Measurements from ENCODE around the gene PTPN12.

PTPN12 gene

DNA sequence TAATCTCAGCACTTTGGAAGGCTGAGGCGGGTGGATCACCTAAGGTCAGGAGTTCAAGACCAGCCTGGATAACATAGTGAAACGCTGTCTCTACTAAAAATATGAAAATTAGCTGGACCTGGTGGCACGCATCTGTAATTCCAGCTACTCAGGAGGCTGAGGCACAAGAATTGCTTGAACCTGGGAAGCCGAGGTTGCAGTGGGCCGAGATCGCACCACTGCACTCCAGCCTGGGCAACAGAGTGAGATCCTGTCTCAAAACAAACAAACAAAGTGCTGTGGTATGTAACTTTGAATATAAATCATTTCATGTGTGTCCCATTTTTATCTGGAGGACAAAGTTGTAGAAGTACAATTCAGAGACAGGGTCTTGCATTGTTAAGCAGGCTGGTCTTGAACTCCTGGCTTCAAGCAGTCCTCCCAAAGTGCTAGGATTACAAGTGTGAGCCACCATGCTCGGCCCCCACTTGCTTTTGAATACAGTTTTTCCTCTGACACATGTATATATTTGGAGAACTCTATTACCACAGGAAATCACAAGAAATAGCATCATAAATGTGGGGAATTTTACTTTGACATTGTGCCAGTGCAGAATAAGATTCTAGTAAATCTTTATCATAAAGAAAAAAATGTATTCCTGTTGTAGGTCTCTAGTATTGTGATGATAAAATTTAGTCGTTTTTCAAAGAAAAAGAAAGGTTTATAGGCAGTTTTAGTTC, 32.6 kb downstream of the PTPN12 start:
- Mint-ChIP-seq H3K27ac (no peak overlapping the region), H3K36me3 (ENCODE audit: low read depth) (peaks cover 51% of the 10 kb centered on the region)

GRCh38 chr7:77570330-77571011, 33.4 kb downstream of the PTPN12 start:
- DNase-seq: no peak
- Mint-ChIP-seq H3K4me3 (no peak overlapping the region), H3K4me1 (peaks cover 11% of the 10 kb centered on the region), H3K27ac (no peak overlapping the region), H3K9me3 (no peaks in the 10 kb centered on the region), H3K36me3 (ENCODE audit: low read depth) (peaks cover 49% of the 10 kb centered on the region), H3K27me3 (ENCODE audit: low read depth, poor library complexity) (no peaks in the 10 kb centered on the region)
- TF ChIP-seq, protein P1, sequence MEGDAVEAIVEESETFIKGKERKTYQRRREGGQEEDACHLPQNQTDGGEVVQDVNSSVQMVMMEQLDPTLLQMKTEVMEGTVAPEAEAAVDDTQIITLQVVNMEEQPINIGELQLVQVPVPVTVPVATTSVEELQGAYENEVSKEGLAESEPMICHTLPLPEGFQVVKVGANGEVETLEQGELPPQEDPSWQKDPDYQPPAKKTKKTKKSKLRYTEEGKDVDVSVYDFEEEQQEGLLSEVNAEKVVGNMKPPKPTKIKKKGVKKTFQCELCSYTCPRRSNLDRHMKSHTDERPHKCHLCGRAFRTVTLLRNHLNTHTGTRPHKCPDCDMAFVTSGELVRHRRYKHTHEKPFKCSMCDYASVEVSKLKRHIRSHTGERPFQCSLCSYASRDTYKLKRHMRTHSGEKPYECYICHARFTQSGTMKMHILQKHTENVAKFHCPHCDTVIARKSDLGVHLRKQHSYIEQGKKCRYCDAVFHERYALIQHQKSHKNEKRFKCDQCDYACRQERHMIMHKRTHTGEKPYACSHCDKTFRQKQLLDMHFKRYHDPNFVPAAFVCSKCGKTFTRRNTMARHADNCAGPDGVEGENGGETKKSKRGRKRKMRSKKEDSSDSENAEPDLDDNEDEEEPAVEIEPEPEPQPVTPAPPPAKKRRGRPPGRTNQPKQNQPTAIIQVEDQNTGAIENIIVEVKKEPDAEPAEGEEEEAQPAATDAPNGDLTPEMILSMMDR (IDR thresholded peaks at IDR 0.05): no peak

More for the DNA sequence above, 32.6 kb downstream of the PTPN12 start:
- H3K4me3 Mint-ChIP-seq: no peak overlapping the region
- H3K4me1 Mint-ChIP-seq: peaks cover 6% of the 10 kb centered on the region
- TF ChIP-seq, protein P1 (IDR thresholded peaks at IDR 0.05): no peak
- no peaks in the 10 kb centered on the region for H3K9me3 Mint-ChIP-seq
- H3K27me3 Mint-ChIP-seq (ENCODE audit: low read depth, poor library complexity): no peaks in the 10 kb centered on the region
- DNase-seq: no peak

DNA sequence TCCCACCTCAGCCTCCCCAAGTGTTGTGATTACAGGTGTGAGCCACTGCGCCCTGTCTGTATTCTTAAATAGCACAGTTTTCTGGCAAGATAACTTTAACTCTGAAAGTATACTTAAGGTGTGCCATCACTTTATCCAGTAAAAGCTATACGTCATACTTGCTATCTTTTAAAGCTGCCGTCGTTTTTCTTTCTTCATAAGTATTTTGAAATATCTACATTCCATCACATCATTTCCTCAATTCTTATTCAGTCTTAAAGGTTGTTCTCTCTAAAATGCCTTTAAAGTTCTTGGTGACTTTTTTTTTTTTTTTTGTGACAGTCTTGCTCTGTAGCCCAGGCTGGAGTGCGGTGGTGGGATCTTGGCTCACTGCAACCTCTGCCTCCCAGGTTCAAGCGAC, 34.7 kb downstream of the PTPN12 start:
- no peak for DNase-seq
- TF ChIP-seq, protein P1 (IDR thresholded peaks at IDR 0.05): no peak
- peaks cover 49% of the 10 kb centered on the region for H3K36me3 Mint-ChIP-seq (ENCODE audit: low read depth)
- H3K27ac Mint-ChIP-seq: peak overlapping the region; percentile 29
- H3K27me3 Mint-ChIP-seq (ENCODE audit: low read depth, poor library complexity): no peaks in the 10 kb centered on the region
- no peak overlapping the region for H3K4me3 Mint-ChIP-seq
- H3K4me1 Mint-ChIP-seq: peaks cover 11% of the 10 kb centered on the region
- H3K9me3 Mint-ChIP-seq: no peaks in the 10 kb centered on the region

DNA sequence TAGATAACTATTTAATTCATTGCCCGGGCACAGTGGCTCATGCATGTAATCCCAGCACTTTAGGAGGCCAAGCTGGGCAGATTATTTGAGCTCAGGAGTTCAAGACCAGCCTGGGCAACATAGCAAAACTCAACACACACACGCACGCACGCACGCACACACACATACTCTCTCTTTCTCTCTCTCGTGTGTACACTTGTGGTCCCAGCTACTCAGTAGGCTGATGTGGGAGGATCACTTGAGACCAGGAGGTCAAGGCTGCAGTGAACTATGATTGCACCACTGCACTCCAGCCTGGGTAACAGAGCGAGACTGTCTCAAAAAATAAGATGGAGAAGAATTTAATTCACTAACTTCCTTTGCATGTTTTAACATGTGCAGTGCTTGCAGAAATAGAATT, 38.1 kb downstream of the PTPN12 start:
- H3K36me3 Mint-ChIP-seq (ENCODE audit: low read depth): peaks cover 51% of the 10 kb centered on the region
- peak overlapping the region; percentile 93 for H3K27ac Mint-ChIP-seq
- H3K4me1 Mint-ChIP-seq: peaks cover 11% of the 10 kb centered on the region
- no peak overlapping the region for H3K4me3 Mint-ChIP-seq
- TF ChIP-seq, protein P1 (IDR thresholded peaks at IDR 0.05): no peak
- H3K27me3 Mint-ChIP-seq (ENCODE audit: low read depth, poor library complexity): no peaks in the 10 kb centered on the region
- peak; percentile 13 for DNase-seq
- H3K9me3 Mint-ChIP-seq: no peaks in the 10 kb centered on the region

- Mint-ChIP-seq H3K36me3 (ENCODE audit: low read depth) (peaks cover 55% of the 10 kb centered on the region), H3K4me1 (peaks cover 11% of the 10 kb centered on the region), H3K4me3 (no peak overlapping the region), H3K27ac (peak overlapping the region; percentile 86), H3K27me3 (ENCODE audit: low read depth, poor library complexity) (no peaks in the 10 kb centered on the region), H3K9me3 (no peaks in the 10 kb centered on the region)
- TF ChIP-seq, protein P1 (IDR thresholded peaks at IDR 0.05): no peak
- DNase-seq: no peak
Observed at GRCh38 chr7:77576856-77577255, 39.8 kb downstream of the PTPN12 start.
